ENCODE measurements around the gene MYH16. TPM values are rescaled to one million over a fixed set of nuclear protein-coding genes. Genes with fewer than 3 reads are reported as not detected.
"Not testable (repeated sequence)": the region's sequence is repeated elsewhere in the genome, so short reads cannot be mapped to it uniquely, and the experiment has no call there.

Gene MYH16
- total RNA-seq, 1 donor from 2014 or later = not detected

DNA sequence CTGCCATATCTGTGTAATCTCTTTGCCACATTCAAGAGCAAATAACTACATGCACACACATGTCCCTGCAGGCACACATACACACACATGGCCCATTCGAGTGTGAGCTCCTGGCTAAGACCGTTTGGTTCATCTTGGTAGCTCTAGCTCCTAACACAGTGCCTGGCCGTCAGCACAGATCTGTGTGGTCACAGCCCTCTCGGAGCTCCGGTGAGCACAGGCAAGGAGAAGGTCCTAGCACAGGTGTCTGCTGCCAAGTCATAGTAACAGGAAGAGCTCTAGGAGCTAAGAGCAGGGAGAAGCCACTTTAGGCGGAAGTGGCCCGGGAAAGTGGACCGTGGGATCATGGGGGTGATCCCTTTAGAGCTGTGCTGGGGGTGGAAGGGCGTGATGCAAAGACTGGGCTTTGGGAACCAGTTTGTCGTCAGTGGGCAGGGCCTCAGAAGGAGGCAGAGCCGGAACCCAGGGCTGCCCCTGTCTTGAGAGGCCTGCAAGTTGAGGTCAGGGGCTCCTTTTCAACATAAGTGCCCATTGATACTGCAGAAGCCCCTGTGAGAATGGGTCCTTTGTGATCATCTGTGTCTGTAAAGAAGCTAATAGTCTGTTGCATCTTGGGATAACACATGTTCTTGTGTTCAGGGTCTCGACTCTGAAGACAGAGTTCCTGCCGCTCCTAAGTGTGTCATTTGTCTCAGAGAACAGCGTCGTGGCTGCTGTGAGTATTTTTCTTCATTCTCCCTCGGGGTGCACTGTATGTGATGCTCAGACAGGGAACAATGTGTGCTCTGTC is 85.3 kb downstream of the MYH16 start:
- Mint-ChIP-seq H3K4me3 (no peak overlapping the region), H3K27me3 (ENCODE audit: insufficient read depth, low read depth) (peaks cover 2% of the 10 kb centered on the region), H3K27ac (peak overlapping the region; percentile 19), H3K9me3 (no peaks in the 10 kb centered on the region), H3K36me3 (peaks cover 17% of the 10 kb centered on the region), H3K4me1 (no peaks in the 10 kb centered on the region)
- H3K27me3 ChIP-seq = no peaks in the 10 kb centered on the region
- H3K4me3 ChIP-seq = no peak overlapping the region
- H3K79me2 ChIP-seq (ENCODE audit: low read depth) = no peaks in the 10 kb centered on the region
- no peaks in the 10 kb centered on the region for H3K4me1 ChIP-seq
- no peaks in the 10 kb centered on the region for H3K9me3 ChIP-seq (ENCODE audit: low read depth)
- H3F3A ChIP-seq (ENCODE audit: low read depth) = no peaks in the 10 kb centered on the region
- no peak overlapping the region for H3K9ac ChIP-seq
- H4K20me1 ChIP-seq (ENCODE audit: low read depth) = no peaks in the 10 kb centered on the region
- no peak for DNase-seq (ENCODE audit: low spot score)
- no peak for TF ChIP-seq EZH2 (IDR thresholded peaks at IDR 0.05)
- TF ChIP-seq, protein P1, sequence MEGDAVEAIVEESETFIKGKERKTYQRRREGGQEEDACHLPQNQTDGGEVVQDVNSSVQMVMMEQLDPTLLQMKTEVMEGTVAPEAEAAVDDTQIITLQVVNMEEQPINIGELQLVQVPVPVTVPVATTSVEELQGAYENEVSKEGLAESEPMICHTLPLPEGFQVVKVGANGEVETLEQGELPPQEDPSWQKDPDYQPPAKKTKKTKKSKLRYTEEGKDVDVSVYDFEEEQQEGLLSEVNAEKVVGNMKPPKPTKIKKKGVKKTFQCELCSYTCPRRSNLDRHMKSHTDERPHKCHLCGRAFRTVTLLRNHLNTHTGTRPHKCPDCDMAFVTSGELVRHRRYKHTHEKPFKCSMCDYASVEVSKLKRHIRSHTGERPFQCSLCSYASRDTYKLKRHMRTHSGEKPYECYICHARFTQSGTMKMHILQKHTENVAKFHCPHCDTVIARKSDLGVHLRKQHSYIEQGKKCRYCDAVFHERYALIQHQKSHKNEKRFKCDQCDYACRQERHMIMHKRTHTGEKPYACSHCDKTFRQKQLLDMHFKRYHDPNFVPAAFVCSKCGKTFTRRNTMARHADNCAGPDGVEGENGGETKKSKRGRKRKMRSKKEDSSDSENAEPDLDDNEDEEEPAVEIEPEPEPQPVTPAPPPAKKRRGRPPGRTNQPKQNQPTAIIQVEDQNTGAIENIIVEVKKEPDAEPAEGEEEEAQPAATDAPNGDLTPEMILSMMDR (IDR thresholded peaks at IDR 0.05) = no peak
- no peak for TF ChIP-seq EZH2phosphoT487 (IDR thresholded peaks at IDR 0.05)
- H3K36me3 ChIP-seq = no peaks in the 10 kb centered on the region
- H3K4me2 ChIP-seq = no peak overlapping the region
- H3K27ac ChIP-seq = no peak overlapping the region
- H2AFZ ChIP-seq (replicated peaks) = no peak overlapping the region

DNA sequence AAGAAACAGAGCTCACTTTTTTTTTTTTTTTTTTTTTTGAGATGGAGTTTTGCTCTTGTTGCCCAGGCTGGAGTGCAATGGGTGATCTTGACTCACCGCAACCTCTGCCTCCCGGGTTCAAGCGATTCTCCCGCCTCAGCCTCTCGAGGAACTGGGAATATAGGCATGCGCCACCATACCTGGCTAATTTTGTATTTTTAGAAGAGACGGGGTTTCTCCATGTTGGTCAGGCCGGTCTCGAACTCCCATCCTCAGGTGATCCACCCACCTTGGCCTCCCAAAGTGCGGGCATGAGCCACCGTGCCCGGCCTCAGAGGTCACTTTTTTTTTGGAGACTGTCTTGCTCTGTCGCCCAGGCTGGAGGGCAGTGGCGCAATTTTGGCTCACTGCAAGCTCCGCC is 85.9 kb downstream of the MYH16 start:
- H2AFZ ChIP-seq (replicated peaks); H3K4me1 Mint-ChIP-seq; H4K20me1 ChIP-seq (ENCODE audit: low read depth); H3K27ac ChIP-seq; H3K27ac Mint-ChIP-seq; H3K27me3 Mint-ChIP-seq (ENCODE audit: insufficient read depth, low read depth); H3K36me3 ChIP-seq; H3K4me1 ChIP-seq; H3K9me3 ChIP-seq (ENCODE audit: low read depth); H3K9ac ChIP-seq; H3K4me3 Mint-ChIP-seq; H3K4me2 ChIP-seq; H3K4me3 ChIP-seq; H3F3A ChIP-seq (ENCODE audit: low read depth); DNase-seq (ENCODE audit: low spot score); H3K79me2 ChIP-seq (ENCODE audit: low read depth); H3K27me3 ChIP-seq; H3K9me3 Mint-ChIP-seq: not testable (repeated sequence)
- peaks cover 17% of the 10 kb centered on the region for H3K36me3 Mint-ChIP-seq

DNA sequence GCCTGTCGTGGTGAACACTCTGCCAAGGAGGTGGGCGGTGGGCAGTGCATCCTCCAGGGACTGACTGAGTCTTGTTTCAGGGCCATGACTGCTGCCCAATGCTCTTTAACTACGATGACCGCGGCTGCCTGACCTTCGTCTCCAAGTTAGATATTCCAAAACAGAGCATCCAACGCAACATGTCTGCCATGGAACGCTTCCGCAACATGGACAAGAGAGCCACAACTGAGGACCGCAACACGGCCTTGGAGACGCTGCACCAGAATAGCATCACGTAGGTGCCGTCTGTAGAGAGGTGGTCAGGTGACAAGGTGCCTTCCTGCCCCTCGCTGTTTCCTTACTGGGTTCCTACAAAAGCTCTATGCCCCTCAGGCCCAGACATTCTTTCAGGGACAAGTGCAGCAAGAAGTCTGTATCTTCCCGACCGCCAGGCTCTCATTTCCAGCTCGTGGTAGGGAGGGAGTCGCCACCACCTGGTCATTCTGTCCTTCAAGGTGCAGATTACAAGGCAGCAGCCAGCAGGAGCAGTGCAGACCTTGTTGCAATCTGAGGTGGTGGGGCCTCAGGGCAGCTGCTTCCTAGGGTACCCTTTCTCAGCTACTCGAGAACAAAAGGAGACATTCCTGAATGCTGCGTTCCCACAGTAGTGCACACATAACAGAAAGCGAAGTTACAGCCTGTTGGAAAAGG is 87.0 kb downstream of the MYH16 start:
- Histone ChIP-seq H3K9ac (peak overlapping the region; percentile 42), H3K27ac (peak overlapping the region; percentile 31), H3K4me2 (no peak overlapping the region), H3K36me3 (no peaks in the 10 kb centered on the region), H3K9me3 (ENCODE audit: low read depth) (no peaks in the 10 kb centered on the region), H3K4me1 (no peaks in the 10 kb centered on the region), H4K20me1 (ENCODE audit: low read depth) (no peaks in the 10 kb centered on the region), H3K27me3 (no peaks in the 10 kb centered on the region), H3K4me3 (no peak overlapping the region), H3K79me2 (ENCODE audit: low read depth) (no peaks in the 10 kb centered on the region), H2AFZ (replicated peaks) (no peak overlapping the region), H3F3A (ENCODE audit: low read depth) (no peaks in the 10 kb centered on the region)
- H3K4me1 Mint-ChIP-seq = no peaks in the 10 kb centered on the region
- TF ChIP-seq EZH2phosphoT487 (IDR thresholded peaks at IDR 0.05) (no peak), EZH2 (IDR thresholded peaks at IDR 0.05) (no peak)
- H3K27me3 Mint-ChIP-seq (ENCODE audit: insufficient read depth, low read depth) = peaks cover 2% of the 10 kb centered on the region
- no peak overlapping the region for H3K27ac Mint-ChIP-seq
- H3K4me3 Mint-ChIP-seq = no peak overlapping the region
- no peaks in the 10 kb centered on the region for H3K9me3 Mint-ChIP-seq
- H3K36me3 Mint-ChIP-seq = peaks cover 16% of the 10 kb centered on the region
- peak; percentile 47 for DNase-seq (ENCODE audit: low spot score)

Other genes starting within 250 kb of the MYH16 start
- 31.0 and 34.5 TPM in 2 replicates for gene SMURF1, start 128.7 kb upstream of the MYH16 start, total RNA-seq (ENCODE audit: low replicate concordance)
- not detected in 2 replicates for gene KPNA7, start 64.7 kb upstream of the MYH16 start, total RNA-seq (ENCODE audit: low replicate concordance)
- gene ARPC1A, start 53.1 kb downstream of the MYH16 start, total RNA-seq (ENCODE audit: low replicate concordance) = 143 and 154 TPM in 2 replicates
- gene ARPC1B, start 101.9 kb downstream of the MYH16 start, total RNA-seq (ENCODE audit: low replicate concordance) = 23.6 and 50.5 TPM in 2 replicates
- 136 and 170 TPM in 2 replicates for gene PDAP1, start 135.8 kb downstream of the MYH16 start, total RNA-seq (ENCODE audit: low replicate concordance)
- gene BUD31, start 136.1 kb downstream of the MYH16 start, total RNA-seq (ENCODE audit: low replicate concordance) = 59.7 and 98.2 TPM in 2 replicates
- gene PTCD1, start 166.0 kb downstream of the MYH16 start, total RNA-seq (ENCODE audit: low replicate concordance) = 8.3 and 10.5 TPM in 2 replicates
- gene CPSF4, start 166.1 kb downstream of the MYH16 start, total RNA-seq (ENCODE audit: low replicate concordance) = 72.1 and 120 TPM in 2 replicates
- gene ATP5MF, start 193.3 kb downstream of the MYH16 start, total RNA-seq (ENCODE audit: low replicate concordance) = 2,754 and 3,838 TPM in 2 replicates
- gene ZNF789, start 200.1 kb downstream of the MYH16 start, total RNA-seq (ENCODE audit: low replicate concordance) = 18.7 and 20.2 TPM in 2 replicates
- 16.8 and 22.4 TPM in 2 replicates for gene ZNF394, start 227.4 kb downstream of the MYH16 start, total RNA-seq (ENCODE audit: low replicate concordance)
- 19.6 and 23.3 TPM in 2 replicates for gene ZKSCAN5, start 231.8 kb downstream of the MYH16 start, total RNA-seq (ENCODE audit: low replicate concordance)